Chondrocyte (in vitro differentiated cells): ENCODE data around the gene SLFNL1. TPM values are rescaled to one million over a fixed set of nuclear protein-coding genes. Genes with fewer than 3 reads are reported as not detected.

Source experiments
- DNase-seq: peaks from one replicate; pipeline ENCODE4 v3.0.0; 2021; ENCODE audit warnings: mixed read lengths, low spot score
- H3K27ac Mint-ChIP-seq: one replicate; pipeline ENCODE4 v1.8.0; 2021; ENCODE audit warnings: mild to moderate bottlenecking, moderate library complexity, mixed read lengths; ENCODE audit not compliant: unreplicated experiment
- H3K27me3 Mint-ChIP-seq: 2 replicates; pipeline ENCODE4 v1.8.0; 2021; ENCODE audit warnings: low read depth, mixed read lengths
- H3K36me3 Mint-ChIP-seq: 2 replicates; pipeline ENCODE4 v1.8.0; 2021; ENCODE audit warnings: low read depth, mixed read lengths
- H3K4me1 Mint-ChIP-seq: 2 replicates; pipeline ENCODE4 v1.8.0; 2021; ENCODE audit warnings: low read depth, mild to moderate bottlenecking, mixed read lengths
- H3K4me3 Mint-ChIP-seq: one replicate; pipeline ENCODE4 v1.8.0; 2021; ENCODE audit warnings: mild to moderate bottlenecking, moderate library complexity, mixed read lengths; ENCODE audit not compliant: unreplicated experiment
- H3K9me3 Mint-ChIP-seq: 2 replicates; pipeline ENCODE4 v1.8.0; 2021; ENCODE audit warnings: low read depth, mixed read lengths
- CTCF ChIP-seq: fragments of 200-600 bp; sonication (generic); IDR thresholded peaks from 2 replicates; pipeline ENCODE4 v1.5.0; 2021; ENCODE audit warnings: antibody characterized with exemption, mild to moderate bottlenecking, moderate library complexity
- long read RNA-seq: library from polyadenylated mRNA; stranded (forward); transcript quantifications from one replicate; pipeline ENCODE4 v2.0.0, GENCODE V29; 2021
- total RNA-seq: library from RNA; stranded (reverse); gene quantifications from 3 replicates; pipeline ENCODE4 v1.2.1, GENCODE V29; 2021

SLFNL1 gene
- total RNA-seq, result 0.25 to 0.48 TPM in 2 of 3 replicates, not detected in the other
- long read RNA-seq, partial matches to known transcripts, result 0 of 5 reads
- long read RNA-seq, other reads (novel, unspliced or antisense), result 5 of 5 reads

- Mint-ChIP-seq H3K27ac (peak within 1 kb of the TSS; percentile 45), H3K4me3 (no peak within 1 kb of the TSS), H3K36me3 (peaks cover 15% of the 10 kb centered on the region), H3K27me3 (no peaks in the 10 kb centered on the region), H3K9me3 (no peaks in the 10 kb centered on the region), H3K4me1 (peaks cover 5% of the 10 kb centered on the region)
- no peak for TF ChIP-seq CTCF
- no peak for DNase-seq
Measured at GRCh38 chr1:41021526-41022308, at the start of gene SLFNL1. Gene SLFNL1 (minus strand): TSS chr1:41021725. CDS start chr1:41020660, 1,065 bp downstream.

- H3K36me3 Mint-ChIP-seq, result peaks cover 30% of the 10 kb centered on the region
- peaks cover 6% of the 10 kb centered on the region for H3K4me1 Mint-ChIP-seq
- no peaks in the 10 kb centered on the region for H3K27me3 Mint-ChIP-seq
- DNase-seq, result no peak
- no peak for TF ChIP-seq CTCF
- no peak overlapping the region for H3K27ac Mint-ChIP-seq
- H3K9me3 Mint-ChIP-seq, result peaks cover 6% of the 10 kb centered on the region
- H3K4me3 Mint-ChIP-seq, result no peak overlapping the region
Measured at GRCh38 chr1:41056907-41057306, 35.4 kb upstream of the SLFNL1 start.

- no peak for DNase-seq
- no peaks in the 10 kb centered on the region for H3K27me3 Mint-ChIP-seq
- H3K4me1 Mint-ChIP-seq, result peaks cover 6% of the 10 kb centered on the region
- H3K4me3 Mint-ChIP-seq, result no peak overlapping the region
- no peak overlapping the region for H3K27ac Mint-ChIP-seq
- TF ChIP-seq CTCF, result no peak
- peaks cover 17% of the 10 kb centered on the region for H3K36me3 Mint-ChIP-seq
- no peaks in the 10 kb centered on the region for H3K9me3 Mint-ChIP-seq
Measured at GRCh38 chr1:41053316-41053715, 31.8 kb upstream of the SLFNL1 start.

- H3K36me3 Mint-ChIP-seq, result peaks cover 20% of the 10 kb centered on the region
- no peak for TF ChIP-seq CTCF
- no peak for DNase-seq
- no peak overlapping the region for H3K4me3 Mint-ChIP-seq
- peaks cover 14% of the 10 kb centered on the region for H3K4me1 Mint-ChIP-seq
- H3K27me3 Mint-ChIP-seq, result no peaks in the 10 kb centered on the region
- no peaks in the 10 kb centered on the region for H3K9me3 Mint-ChIP-seq
- H3K27ac Mint-ChIP-seq, result no peak overlapping the region
Measured at GRCh38 chr1:41051022-41051421, 29.5 kb upstream of the SLFNL1 start.

GRCh38 chr1:41048540-41048939, 27.0 kb upstream of the SLFNL1 start:
- H3K27me3 Mint-ChIP-seq, result no peaks in the 10 kb centered on the region
- no peak for TF ChIP-seq CTCF
- peaks cover 17% of the 10 kb centered on the region for H3K36me3 Mint-ChIP-seq
- H3K27ac Mint-ChIP-seq, result no peak overlapping the region
- no peak overlapping the region for H3K4me3 Mint-ChIP-seq
- peaks cover 33% of the 10 kb centered on the region for H3K4me1 Mint-ChIP-seq
- DNase-seq, result no peak
- no peaks in the 10 kb centered on the region for H3K9me3 Mint-ChIP-seq
